HPDE6-E6E7 (cell line): Measurements from ENCODE around the gene ABHD2.
"Not testable (repeated sequence)": the region's sequence is repeated elsewhere in the genome, so short reads cannot be mapped to it uniquely, and the experiment has no call there.

ENCODE experiments used
- DNase-seq: peaks from one replicate; pipeline ENCODE4 v3.0.0; 2011; ENCODE audit warnings: missing footprints; ENCODE audit errors: extremely low spot score

The ABHD2 gene, protein sequence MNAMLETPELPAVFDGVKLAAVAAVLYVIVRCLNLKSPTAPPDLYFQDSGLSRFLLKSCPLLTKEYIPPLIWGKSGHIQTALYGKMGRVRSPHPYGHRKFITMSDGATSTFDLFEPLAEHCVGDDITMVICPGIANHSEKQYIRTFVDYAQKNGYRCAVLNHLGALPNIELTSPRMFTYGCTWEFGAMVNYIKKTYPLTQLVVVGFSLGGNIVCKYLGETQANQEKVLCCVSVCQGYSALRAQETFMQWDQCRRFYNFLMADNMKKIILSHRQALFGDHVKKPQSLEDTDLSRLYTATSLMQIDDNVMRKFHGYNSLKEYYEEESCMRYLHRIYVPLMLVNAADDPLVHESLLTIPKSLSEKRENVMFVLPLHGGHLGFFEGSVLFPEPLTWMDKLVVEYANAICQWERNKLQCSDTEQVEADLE

DNA sequence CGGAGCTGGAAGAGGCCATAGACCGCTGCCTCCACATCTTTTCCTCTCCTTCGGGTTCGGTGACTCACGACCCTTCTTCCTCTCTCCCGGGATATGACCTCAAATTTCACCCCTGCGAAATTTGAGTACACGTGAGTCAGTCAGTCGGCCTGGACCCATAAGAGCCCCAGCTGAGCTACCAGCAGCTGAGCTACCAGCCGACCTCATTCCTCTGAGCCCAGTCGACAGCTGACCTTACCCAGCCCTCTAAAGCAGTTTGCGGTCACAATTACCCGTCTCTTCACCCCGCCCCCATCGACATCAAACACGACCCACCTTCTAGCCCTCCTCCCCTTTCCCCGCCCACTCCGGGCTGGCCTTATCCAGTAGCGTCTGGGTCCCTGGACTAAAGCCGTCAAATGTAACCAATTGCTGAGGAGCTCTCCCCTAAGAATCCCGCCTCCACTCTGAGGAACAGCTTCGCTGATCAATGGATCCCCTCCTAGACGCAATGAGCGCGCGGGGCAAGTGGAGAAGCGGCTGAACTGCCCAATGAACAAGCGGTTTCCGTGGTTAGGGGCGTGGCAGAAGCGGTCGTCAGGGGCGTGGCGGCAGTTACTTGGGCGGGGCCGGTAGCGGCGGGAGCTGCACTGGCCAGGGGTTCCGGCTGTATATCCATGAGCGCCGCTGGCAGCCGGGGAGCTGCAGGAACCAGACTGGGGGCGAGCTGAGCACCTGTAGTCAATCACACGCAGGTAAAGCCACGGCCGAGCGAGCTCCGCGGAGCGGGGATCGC lies at the start of gene ABHD2:
ABHD2 (plus strand) TSS at position 627 of the 775 bp plus-strand sequence. CDS start 27,872 bp downstream, outside the sequence.
- DNase-seq: peak; percentile 99

DNA sequence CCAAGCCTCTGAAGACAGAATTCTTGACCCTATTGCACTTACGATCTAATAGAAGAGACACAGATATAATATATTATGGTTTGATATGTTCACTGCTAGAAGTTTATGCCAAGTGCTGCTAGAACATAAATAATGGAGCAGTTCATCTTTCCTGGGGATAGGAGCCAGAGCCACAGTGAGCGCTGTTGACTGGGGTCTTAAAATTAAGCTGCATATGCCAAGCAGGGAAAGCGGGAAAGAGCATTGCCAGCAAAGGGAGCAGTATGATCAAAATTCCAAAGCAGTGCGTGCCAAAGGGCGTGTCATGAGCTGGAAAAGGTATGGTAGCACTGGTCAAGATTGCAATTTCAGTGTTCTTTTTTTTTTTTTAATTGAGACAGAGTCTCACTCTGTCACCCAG lies 49.1 kb upstream of the ABHD2 start:
- no peak for DNase-seq

DNA sequence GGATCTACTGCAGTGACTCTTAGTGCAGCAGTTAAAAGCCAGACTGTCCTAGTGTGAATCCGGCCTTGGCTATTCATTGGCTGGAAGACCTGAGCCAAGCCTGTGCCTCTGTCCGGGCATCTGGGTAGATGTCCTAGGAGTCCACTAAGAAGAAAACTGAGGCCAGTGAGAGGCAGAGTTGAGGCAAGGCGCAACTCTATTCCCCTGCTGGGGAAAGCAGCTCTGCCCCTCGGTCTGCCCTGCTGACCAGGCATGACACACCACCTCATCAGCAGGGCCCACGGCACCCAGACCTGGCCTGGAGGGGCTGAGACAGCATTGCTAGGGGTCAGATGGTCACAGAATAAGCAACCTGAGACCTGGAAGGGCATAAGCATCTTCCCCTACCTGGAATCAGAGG lies 46.7 kb upstream of the ABHD2 start:
- DNase-seq: no peak

DNA sequence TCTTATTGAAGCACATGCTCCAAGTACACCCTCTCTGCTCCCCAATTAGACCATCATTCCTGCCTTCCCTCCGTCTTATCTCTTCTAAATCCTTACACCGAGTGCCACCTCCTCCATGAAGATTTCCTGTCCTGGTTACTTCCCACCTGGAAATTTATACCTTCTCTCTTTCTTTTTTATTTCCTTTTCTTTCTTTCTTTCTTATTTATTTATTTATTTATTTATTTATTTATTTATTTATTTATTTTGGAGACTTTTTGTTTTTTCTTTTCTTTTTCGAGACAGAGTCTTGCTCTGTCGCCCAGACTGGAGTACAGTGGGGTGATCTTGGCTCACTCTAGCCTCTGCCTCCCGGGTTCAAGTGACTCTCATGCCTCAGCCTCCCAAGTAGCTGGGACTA lies 45.9 kb upstream of the ABHD2 start:
- DNase-seq: no peak

DNA sequence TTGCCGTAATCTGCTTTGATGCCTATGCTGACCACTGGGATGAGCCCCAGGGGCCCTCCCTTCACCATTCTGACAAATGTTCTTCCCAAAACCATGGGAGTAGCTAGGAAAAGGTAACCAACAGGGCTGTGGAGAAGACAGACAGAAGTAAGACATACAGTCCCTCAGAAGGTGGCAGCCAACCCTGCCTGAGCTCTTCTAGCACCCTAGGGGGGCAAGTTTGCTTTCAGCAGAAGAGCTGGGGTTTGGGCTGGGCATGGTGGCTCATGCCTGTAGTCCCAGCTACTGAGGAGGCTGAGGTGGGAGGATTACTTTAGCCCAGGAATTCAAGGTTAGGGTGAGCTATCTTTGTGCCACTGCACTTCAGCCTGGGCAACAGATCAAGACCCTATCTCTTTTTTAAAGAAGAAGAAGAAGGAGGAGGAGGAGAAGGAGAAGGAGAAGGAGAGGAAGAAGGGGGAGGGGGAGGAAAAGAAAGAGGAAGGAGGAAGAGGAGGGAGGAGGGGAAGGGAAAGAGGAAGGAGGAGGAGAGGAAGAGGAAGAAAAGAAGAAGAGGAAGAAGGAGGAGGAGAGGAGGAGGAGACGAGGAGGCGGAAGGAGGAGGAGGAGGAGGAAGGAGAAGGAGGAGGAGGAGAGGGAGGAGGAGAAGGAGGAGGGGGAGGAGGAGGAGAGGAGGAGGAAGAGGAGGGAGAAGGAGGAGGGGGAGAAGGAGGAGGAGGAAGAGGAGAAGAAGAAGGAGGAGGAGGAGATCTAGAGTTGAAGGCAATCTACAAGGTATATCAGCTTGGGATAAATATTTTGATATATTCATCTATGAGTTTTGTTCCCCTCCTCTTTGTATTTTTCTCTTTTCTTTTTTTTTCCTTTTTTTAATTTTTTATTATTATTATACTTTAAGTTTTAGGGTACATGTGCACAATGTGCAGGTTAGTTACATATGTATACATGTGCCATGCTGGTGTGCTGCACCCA lies 44.9 kb upstream of the ABHD2 start:
- DNase-seq: no peak

DNA sequence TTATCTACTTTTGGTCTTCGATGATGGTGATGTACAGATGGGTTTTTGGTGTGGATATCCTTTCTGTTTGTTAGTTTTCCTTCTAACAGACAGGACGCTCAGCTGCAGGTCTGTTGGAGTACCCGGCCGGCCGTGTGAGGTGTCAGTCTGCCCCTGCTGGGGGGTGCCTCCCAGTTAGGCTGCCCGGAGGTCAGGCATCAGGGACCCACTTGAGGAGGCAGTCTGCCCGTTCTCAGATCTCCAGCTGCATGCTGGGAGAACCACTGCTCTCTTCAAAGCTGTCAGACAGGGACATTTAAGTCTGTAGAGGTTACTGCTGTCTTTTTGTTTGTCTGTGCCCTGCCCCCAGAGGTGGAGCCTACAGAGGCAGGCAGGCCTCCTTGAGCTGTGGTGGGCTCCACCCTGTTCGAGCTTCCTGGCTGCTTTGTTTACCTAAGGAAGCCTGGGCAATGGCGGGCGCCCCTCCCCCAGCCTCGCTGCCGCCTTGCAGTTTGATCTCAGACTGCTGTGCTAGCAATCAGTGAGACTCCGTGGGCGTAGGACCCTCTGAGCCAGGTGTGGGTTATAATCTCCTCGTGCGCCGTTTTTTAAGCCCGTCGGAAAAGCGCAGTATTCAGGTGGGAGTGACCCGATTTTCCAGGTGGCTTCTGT lies 39.1 kb upstream of the ABHD2 start:
- not testable (repeated sequence) for DNase-seq

DNA sequence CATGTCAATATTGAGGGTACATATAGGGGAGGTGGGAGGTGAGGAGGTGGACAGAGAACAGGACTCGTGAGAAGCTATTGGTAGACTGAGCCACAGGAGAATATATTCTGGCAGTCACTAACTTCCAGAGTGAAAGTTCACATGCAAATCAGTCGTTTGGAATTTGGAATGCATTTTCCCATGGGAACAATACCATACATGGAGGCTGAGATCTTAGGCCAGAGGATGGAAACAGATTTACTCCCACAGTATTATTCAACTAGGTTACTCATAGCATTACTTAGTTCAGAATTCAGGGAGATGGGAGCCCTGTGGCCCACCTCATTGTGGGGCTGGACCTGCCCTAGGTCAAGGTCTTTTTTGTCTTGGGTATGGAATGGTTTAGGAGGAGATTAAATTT lies 36.4 kb upstream of the ABHD2 start:
- DNase-seq: no peak

DNA sequence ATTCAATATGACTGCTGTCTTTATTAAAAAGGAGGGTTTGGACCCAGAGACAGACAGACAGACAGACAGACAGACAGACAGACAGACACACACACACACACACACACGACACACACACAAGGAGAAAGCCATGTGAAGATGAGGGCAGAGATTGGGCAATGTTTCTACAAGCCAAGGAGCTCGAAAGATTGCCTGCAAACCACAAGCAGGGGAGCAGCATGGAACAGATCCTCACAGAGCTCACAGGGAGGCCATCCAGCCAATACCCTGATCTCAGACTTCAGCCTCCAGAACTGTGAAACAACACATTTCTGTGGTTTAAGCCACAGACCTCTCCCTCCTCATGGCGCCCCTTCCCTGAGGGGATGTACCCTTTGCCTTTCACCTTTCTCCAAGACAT lies 35.8 kb upstream of the ABHD2 start:
- DNase-seq: no peak

DNA sequence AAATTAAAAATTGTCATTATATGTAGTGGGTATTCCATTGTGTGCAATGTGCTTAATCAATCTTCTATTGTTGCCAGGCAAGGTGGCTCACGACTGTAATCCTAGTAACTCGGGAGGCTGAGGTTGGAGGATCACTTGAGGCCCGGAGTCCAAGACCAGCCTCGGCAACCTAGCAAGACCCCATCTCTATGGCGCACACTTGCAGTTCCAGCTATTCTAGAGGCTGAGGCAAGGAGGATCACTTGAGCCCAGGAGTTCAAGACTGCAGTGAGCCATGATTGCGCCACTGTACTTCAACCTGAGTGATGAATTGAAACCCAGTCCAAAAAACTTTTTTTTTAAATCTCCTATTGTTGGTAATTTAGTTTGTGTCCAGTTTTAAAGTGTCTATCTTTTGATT lies 33.4 kb upstream of the ABHD2 start:
- no peak for DNase-seq

DNA sequence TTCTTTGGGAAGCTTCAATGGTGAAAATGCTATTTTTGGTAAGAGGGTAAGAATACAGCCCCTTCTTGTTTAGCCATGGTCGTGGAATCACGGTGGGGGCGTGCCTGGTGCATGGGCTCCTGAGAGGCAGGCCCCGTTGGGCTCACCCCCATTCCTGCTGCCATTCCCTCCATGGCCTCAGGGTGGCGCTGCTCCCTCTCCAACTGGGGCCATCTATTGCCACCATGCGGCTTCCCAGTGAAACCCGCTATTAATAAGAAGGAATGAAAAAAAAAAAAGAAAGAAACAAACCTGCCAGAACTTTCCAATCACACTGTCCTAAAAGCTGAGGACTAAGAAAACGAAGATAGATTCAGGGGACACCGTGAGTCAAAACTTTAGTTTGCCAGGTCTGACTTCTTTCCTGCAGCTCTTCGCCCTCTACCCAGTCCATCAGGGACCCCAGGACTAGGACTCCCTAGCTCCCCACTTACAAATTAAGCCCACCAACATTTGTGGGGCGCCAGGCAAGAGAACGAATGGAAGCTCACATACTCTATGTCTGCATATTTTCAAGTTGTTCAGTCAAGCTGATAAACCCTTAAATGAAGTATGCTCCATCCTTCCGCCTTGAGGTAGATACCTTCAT lies 30.6 kb upstream of the ABHD2 start:
- DNase-seq: peak; percentile 81

DNA sequence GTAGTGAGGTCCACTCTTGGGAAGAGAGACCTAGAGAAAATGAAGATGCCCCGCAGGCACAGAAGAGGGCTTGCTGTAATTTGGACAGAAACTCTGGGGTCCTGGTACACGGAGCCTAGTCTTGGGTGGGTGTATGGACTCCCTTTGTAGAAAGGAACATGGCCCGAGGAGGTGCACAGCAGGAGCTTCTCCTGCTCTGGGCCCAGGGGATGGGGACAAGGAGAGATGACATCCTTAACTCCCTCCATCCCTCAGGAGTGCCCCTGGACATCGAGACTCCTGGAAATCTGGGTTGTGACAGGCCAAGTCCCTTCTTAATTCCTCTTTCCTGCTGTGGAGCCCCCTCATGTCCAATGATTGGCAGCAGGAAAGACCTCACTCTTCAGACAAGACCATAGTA lies 29.9 kb upstream of the ABHD2 start:
- no peak for DNase-seq

DNA sequence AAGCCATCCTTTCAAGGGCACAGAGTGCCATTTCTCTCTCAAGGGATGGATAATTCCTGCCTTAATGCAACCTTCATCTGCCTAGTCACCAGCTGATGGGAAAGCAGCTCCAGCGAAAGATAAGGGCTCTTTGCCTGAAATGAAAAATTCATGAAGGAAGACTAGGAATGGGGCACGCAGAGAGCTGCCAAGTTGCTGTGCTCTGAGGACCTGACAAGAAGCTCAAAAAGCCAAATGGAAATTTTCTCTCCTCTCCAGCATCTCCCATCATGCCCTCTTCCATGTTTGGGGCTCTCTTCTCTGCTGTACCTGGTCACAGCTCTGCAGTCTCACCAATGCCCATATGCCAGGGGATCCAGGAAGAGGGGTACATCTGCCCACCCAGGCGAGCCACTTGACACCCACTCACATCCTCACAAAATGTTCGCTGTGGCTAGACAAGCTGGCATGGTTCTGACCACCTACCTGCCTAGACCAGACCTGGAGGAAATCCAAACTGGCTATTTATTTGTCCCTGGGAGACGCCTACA lies 29.3 kb upstream of the ABHD2 start:
- DNase-seq: no peak

DNA sequence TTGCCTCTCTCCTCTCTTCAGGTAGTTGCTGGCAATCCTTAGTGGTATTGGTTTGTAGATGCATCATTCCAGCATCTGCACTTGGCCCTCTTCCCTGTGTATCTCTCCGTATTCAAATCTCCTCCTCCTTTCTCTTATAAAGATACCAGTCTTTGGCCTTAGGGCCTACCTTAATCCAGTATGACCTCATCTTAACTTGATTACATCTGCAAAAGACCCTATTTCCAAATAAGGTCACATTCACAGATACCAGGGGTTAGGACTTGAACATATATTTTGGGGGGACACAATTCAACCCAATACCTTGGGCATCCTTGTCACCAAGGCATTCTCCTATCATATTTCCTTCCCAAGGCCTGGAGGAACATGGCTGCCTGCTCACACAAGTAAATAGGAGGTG lies 22.0 kb upstream of the ABHD2 start:
- no peak for DNase-seq

DNA sequence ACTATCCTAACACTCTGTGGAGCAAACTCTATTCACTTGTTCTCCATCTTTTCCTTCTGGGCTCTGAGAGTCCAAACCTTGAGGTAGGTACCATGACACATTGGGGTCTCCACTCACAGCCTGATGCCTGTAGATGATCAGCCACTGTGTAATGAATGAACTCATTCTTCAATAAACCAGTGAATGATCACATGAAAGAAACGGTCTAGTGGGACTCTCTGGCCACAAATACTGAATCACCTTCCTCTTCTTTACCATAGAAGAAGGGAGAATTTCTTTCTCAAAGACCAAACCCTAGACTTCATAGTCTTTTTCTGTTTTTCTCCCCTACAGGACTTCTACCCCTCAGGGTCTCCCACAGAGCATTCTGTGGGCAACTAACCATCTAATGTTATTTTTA lies 20.5 kb upstream of the ABHD2 start:
- DNase-seq: no peak

DNA sequence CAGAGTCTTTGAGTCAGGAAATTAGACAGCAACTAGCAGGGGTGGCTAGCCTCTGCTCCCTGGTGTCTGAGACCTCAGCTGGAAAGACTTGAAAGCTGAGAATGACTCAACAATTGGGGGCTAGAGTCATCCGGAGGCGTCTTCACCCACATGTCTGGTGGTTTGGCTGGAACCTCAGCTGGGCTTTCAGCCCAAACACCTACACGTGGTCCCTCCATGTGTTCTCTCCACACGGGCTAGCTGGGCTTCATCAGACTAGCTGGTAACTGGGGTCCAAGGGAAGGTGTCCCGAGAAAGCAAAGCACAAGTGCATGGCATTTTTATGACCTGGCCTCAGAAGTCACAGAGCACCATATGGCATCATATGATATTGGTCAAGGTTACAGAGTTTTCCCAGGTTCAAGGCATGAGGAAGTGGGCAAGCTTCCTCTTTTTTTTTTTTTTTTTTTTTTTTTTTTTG lies 19.9 kb upstream of the ABHD2 start:
- no peak for DNase-seq

DNA sequence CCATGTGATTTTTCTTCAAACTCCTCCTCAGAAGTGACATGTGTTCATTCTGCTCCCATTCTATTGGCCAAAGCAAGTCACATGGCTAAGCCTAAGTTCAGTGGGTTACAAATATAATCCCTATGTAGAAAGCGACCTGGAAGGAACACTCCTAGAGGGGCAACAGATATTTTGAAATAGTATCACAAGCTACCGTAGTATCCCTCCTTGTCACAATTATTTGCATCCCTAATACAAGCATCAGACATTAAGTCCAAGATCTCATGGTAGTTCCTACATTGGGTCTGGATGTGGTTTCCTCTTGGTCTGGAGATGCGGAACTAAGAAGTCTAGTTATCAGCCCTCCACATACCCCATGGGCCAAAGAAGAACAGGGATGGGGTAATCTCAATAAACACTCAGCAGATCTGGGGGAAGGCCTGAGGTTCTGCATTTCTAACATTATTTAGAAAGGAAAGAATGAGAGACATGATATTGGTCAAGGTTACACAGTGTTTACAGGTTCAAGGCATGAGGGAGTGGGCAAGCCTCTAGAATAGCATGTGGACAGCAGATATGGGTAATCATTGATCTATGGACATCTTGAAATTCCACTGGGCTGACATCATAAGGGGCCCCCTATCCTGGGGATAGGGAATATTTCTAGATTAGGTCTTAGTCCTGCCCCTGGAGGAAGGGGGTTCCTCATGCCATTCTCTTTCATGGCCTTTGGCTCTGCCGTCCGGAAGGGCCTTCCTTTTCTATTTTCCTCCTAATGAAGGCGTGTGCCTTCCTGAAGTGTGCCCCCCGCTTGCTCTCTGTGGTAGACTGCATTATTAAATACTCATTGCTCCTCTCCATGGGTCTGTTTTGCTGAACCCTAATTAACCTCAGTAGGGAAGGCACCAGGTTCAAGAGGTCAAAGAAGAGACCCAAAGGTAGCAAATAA lies 17.8 kb upstream of the ABHD2 start:
- DNase-seq: no peak

DNA sequence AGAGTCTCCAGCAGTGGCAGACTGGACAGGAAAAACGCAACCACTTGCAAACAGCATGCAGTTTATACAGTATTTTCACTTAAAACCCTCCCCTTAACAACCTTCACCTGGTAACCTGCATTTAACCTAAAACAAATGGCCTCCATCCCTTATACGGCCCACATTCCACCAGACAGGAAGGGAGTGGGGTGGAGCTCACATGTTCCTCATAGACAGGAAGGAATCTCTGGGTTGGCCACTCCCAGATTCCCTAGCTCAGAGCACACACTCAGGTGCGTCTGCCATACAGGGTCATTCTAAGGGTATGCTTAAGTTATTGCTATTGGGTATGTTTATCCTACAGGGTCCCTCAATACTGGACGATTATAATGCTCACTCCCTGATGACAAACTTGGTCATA lies 16.8 kb upstream of the ABHD2 start:
- DNase-seq: no peak

DNA sequence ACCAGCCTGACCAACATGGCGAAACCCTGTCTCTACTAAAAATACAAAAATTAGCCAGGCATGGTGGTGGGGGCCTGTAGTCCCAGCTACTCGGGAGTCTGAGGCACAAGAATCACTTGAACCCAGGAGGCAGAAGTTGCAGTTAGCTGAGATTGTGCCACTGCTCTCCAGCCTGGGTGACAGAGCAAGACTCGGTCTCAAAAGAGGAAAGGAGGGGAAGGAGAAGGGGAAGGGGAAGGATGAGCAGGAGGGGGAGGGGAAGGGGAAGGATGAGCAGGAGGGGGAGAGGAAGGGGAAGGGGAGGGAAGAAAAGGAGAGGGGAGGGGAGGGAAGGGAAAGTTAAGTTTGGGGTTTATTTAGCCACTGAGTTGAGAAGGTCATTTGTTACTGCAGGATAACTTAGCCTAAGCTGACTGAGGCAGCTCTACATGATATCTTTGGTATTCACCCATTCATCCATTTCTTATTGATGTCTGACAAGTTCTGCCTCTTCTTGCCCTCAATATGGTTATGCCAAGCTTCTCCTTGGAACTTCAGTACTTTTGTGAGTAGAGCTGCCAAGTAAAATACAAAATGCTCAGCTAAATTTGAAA lies 15.9 kb upstream of the ABHD2 start:
- DNase-seq: no peak

DNA sequence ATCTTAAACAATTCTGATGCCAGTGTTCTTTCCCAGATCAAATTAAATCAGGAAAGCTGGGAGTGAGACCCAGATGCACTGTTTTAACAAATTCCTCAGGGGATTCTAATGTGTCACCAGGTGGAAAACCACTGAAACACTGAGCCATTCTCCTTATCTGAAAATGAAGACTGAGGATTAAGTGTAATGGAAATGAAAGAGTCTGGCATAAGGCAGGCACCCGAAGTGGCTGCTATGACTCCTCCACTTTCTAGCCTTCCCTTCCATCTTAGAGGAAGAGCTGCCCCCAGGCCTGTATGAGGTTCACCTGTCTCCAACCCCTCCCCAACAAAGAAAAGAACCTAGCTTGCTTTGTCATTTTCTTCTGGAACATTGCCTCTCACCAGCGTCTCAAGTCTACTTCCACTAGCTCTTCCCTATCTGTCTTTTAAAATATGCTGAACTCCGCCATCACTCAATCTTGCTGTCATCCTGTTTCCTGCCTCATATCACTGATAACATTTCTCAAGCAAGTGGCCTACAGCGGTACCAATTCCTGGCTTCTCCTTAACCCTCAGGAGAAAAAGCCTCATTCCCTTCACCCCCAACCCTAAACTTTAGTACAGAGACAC lies 13.7 kb upstream of the ABHD2 start:
- no peak for DNase-seq
